Fibroblast of lung (primary cell): Measurements from ENCODE around the gene PAM. TPM values are rescaled to one million over a fixed set of nuclear protein-coding genes. Genes with fewer than 3 reads are reported as not detected.
"Not testable (repeated sequence)": the region's sequence is repeated elsewhere in the genome, so short reads cannot be mapped to it uniquely, and the experiment has no call there.

Source experiments
- DNase-seq, 2 donors: peaks; one replicate each; pipeline versions ENCODE4 v3.0.0 to v3.0.0-alpha.2; 2010; ENCODE audit warnings: low read depth in 2 of 2
- H2AFZ ChIP-seq: 2 replicates; pipeline ENCODE4 v1.5.1; 2012; ENCODE audit warnings: low read length, control low read depth, inconsistent platforms
- H3K27ac ChIP-seq: 2 replicates; pipeline ENCODE4 v1.5.1; 2011; ENCODE audit warnings: low read length, control low read depth; ENCODE audit not compliant: insufficient read depth
- H3K27me3 ChIP-seq: 2 replicates; pipeline ENCODE4 v1.5.1; 2011; ENCODE audit warnings: mild to moderate bottlenecking, low read length; ENCODE audit not compliant: control insufficient read depth, insufficient read depth
- H3K36me3 ChIP-seq: 2 replicates; pipeline ENCODE4 v1.5.1; 2011; ENCODE audit warnings: low read length; ENCODE audit not compliant: control insufficient read depth, insufficient read depth
- H3K4me1 ChIP-seq: 2 replicates; pipeline ENCODE4 v1.5.1; 2011; ENCODE audit warnings: low read length; ENCODE audit not compliant: control insufficient read depth, insufficient read depth; ENCODE audit errors: extremely low read depth
- H3K4me2 ChIP-seq: 2 replicates; pipeline ENCODE4 v1.5.1; 2011; ENCODE audit warnings: low read length, control low read depth; ENCODE audit not compliant: insufficient read depth; ENCODE audit errors: extremely low read depth
- H3K4me3 ChIP-seq, 4 experiments: fragments of 200-600 bp in 1 of 4; sonication (generic) in 1 of 4; replicated peaks in 1 of 4; 2 replicates each; pipeline ENCODE4 v1.5.1; 2011 to 2016; ENCODE audit warnings: low read length in 4 of 4, low read depth in 3 of 4, mild to moderate bottlenecking in 3 of 4, control low read depth in 2 of 4, inconsistent platforms in 1 of 4, mixed read lengths in 1 of 4; ENCODE audit not compliant: insufficient read depth in 1 of 4; ENCODE audit errors: control extremely low read depth in 1 of 4
- H3K79me2 ChIP-seq: 2 replicates; pipeline ENCODE4 v1.5.1; 2012; ENCODE audit warnings: mild to moderate bottlenecking, low read length, inconsistent platforms; ENCODE audit not compliant: control insufficient read depth, insufficient read depth
- H3K9ac ChIP-seq: 2 replicates; pipeline ENCODE4 v1.5.1; 2011; ENCODE audit warnings: mild to moderate bottlenecking, low read length, control low read depth; ENCODE audit not compliant: insufficient read depth
- H3K9me3 ChIP-seq: 2 replicates; pipeline ENCODE4 v1.5.1; 2012; ENCODE audit warnings: low read depth, low read length; ENCODE audit not compliant: control insufficient read depth, insufficient read depth
- H4K20me1 ChIP-seq: 2 replicates; pipeline ENCODE4 v1.5.1; 2011; ENCODE audit warnings: low read length; ENCODE audit not compliant: control insufficient read depth, insufficient read depth; ENCODE audit errors: extremely low read depth
- CTCF ChIP-seq, 2 donors: IDR thresholded peaks in 1 of 2; conservative IDR thresholded peaks in 1 of 2; 1 replicate in 1 of 2; 2 replicates in 1 of 2; pipeline ENCODE4 v1.5.1; 2011 to 2012; ENCODE audit warnings: low read length in 2 of 2, control low read depth in 1 of 2, inconsistent platforms in 1 of 2, low read depth in 1 of 2, mild to moderate bottlenecking in 1 of 2
- EZH2 ChIP-seq: IDR thresholded peaks from 2 replicates; pipeline ENCODE4 v1.5.1; 2012; ENCODE audit warnings: low read length, control low read depth, mild to moderate bottlenecking; ENCODE audit errors: missing control alignments
- polyA plus RNA-seq, 2 donors: library from polyadenylated mRNA; depleted of rRNA in 1 of 2; stranded (reverse) in 1 of 2; unstranded in 1 of 2; fragments of >200 nt; gene quantifications; 2 replicates each; pipeline ENCODE4 v1.2.1, GENCODE V29; 2011 to 2012; ENCODE audit warnings: missing spikeins in 1 of 2
- total RNA-seq: library from RNA; depleted of rRNA; stranded (reverse); fragments of >200 nt; gene quantifications from 2 replicates; pipeline ENCODE4 v1.2.1, GENCODE V29; 2014

Gene PAM
- total and polyA plus RNA-seq, 2 donors (not counting 1 experiment from before 2014, with no cell fraction given), result 404 to 405 TPM

DNA sequence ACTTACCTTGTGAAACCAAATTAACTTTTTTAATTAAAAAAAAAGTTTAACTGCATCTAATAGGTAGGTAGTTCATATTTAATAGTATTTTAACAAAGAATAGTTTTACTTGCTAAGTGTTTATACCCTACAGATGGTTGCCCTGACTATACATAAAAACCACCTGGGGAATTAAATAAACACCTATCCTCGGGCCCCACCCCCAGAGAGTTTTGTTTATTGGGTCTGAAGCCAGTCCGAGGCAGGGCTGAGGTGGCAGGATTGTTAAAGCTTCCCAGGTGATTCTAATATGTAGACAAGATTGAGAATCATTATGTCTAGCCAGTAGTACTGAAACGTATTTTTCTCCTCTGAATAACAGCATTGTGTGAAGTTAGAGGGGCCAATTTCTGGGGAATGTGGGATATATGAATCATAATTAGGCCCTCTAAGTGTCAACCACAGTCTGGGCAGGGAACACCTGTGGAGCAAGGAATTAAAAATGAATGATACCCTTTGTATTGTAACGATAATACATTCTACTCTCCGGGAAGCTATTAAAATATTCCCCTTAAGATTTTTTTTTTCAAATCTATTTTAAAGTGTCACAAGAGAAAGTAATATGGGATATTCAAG is 5.6 kb upstream of the PAM start:
- Histone ChIP-seq H3K36me3 (no peaks in the 10 kb centered on the region), H3K4me1 (peaks cover 4% of the 10 kb centered on the region), H3K27ac (no peak overlapping the region), H3K79me2 (no peaks in the 10 kb centered on the region), H3K4me3 (no peak overlapping the region), H4K20me1 (no peaks in the 10 kb centered on the region), H2AFZ (no peak overlapping the region), H3K9me3 (no peaks in the 10 kb centered on the region), H3K9ac (no peak overlapping the region), H3K27me3 (no peaks in the 10 kb centered on the region), H3K4me2 (no peak overlapping the region)
- no peak for DNase-seq
- TF ChIP-seq EZH2 (no peak), CTCF (conservative IDR thresholded peaks at IDR 0.05 in 1 of 2, IDR thresholded peaks at IDR 0.05 in 1 of 2; ENCODE audit: low read depth in 1 of 2, low read length in 2 of 2) (no peak)

- peaks cover 4% of the 10 kb centered on the region for H3K4me1 ChIP-seq
- no peak overlapping the region for H3K4me3 ChIP-seq
- no peaks in the 10 kb centered on the region for H4K20me1 ChIP-seq
- no peak for DNase-seq
- H3K79me2 ChIP-seq, result no peaks in the 10 kb centered on the region
- H3K27me3 ChIP-seq, result no peaks in the 10 kb centered on the region
- H3K9me3 ChIP-seq, result no peaks in the 10 kb centered on the region
- H3K36me3 ChIP-seq, result no peaks in the 10 kb centered on the region
- H3K27ac ChIP-seq, result no peak overlapping the region
- H3K4me2 ChIP-seq, result no peak overlapping the region
- H2AFZ ChIP-seq, result no peak overlapping the region
- no peak overlapping the region for H3K9ac ChIP-seq
- TF ChIP-seq CTCF (conservative IDR thresholded peaks at IDR 0.05 in 1 of 2, IDR thresholded peaks at IDR 0.05 in 1 of 2; ENCODE audit: low read depth in 1 of 2, low read length in 2 of 2) (no peak), EZH2 (no peak)
Measured at GRCh38 chr5:102750151-102750834, 4.8 kb upstream of the PAM start.

DNA sequence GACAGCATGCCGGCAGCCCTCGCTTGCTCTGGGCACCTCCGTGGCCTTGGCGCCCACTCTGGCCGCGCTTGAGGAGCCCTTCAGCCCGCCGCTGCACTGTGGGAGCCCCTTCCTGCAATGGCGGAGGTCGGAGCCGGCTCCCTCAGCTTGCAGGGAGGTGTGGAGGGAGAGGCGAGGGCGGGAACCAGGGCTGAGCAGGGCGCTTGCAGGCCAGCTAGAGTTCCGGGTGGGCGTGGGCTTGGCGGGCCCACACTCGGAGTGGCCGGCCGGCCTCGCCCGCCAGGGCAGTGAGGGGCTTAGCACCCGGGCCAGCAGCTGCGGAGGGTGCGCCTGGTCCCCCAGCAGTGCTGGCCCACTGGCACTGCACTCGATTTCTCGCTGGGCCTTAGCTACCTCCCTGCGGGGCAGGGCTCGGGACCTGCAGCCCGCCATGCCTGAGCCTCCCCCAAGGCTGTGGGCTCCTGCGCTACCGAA is 3.2 kb upstream of the PAM start:
- H3K4me1 ChIP-seq, H3K27me3 ChIP-seq, H4K20me1 ChIP-seq, DNase-seq, H3K9ac ChIP-seq, H3K9me3 ChIP-seq, H2AFZ ChIP-seq, H3K4me2 ChIP-seq, H3K27ac ChIP-seq, H3K4me3 ChIP-seq, H3K36me3 ChIP-seq: not testable (repeated sequence)
- peaks cover 12% of the 10 kb centered on the region for H3K79me2 ChIP-seq
